Raji (cell line): ENCODE data around the gene HVCN1.

Experiments
- POLR2A ChIP-seq: IDR thresholded peaks from 2 replicates; pipeline ENCODE4 v1.6.1; 2011; ENCODE audit warnings: low read depth, low read length, control low read depth; ENCODE audit not compliant: insufficient read depth

HVCN1 gene, protein sequence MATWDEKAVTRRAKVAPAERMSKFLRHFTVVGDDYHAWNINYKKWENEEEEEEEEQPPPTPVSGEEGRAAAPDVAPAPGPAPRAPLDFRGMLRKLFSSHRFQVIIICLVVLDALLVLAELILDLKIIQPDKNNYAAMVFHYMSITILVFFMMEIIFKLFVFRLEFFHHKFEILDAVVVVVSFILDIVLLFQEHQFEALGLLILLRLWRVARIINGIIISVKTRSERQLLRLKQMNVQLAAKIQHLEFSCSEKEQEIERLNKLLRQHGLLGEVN

DNA sequence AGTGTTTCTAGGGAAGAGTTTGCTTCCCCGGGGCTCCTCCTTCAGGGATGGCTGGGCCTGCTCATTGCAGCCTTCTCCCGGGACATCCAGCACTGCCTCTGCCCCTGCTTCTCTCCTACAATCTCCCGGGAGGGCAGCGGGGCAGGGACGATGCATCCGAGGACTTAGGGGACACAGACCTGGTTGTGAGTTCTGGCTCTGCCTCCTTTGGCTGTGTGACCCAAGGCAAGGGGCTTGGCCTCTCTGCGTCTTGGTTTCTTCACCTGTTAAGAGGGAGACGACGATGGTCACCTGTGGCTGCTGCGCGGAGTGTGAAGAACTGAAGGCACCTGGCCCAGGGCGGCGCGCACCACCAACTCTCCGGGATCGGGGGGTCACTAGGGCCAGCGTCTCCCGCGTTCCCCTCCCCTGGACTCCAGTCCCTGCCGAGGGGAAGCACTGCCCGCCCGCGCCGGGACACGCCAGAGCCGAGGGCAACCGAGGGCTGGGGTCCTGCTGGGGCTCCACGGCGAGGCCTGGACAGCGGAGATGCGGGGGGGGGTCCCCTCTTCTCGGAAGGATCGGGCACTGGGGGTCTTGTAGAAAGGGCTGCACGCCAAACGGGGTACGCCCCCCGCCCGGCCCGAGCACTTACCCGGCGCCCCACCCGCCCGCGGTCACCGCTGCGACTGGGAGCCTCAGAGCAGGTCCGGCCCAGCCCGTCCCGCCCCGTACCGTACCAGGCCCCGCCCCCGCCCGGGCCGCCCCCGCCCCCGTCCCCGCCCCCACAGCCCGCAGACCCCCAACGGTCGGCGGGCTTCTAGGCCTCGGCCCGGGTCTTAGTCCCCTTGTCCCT is at the start of gene HVCN1:
Gene HVCN1 (minus strand): TSS at position 670 of the 835 bp plus-strand sequence. CDS start 5,870 bp downstream, outside the sequence.
- TF ChIP-seq POLR2A, result no peak

DNA sequence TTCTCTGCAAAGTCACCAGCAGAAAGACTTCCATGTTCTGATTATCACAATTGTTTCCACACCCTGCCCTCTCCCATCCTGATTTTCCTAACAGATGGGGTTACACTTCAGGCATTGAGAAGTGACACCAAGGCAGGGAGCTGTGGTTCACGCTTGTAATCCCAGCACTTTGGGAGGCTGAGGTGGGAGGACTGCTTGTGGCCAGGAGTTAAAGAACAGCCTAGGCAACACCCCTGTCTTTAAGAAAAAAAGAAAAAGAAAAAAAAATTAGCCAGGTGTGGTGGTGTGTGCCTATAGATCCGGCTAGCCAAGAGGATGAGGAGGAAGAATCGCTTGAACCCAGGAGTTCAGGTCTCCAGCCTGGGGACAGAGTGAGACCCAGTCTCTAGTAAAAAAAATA is 48.6 kb upstream of the HVCN1 start:
- no peak for TF ChIP-seq POLR2A

DNA sequence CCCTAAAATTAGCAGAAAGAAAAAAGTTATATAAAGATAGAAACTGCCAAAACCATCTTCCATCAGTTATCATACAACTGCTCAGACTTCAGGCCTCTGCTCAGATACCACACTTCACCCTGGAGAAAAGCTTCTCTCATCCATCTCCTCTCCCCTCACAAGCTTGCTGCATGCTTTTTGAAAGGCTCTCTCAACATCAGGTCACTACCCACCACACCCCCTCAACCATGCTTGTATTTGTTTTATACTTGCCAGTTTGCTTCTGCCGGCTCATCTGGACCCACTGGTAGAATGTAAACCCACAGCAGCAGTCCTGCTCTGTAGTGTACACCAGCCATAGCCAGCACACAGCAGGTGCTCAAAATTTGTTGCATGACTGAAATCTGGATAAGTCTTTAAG is 45.0 kb upstream of the HVCN1 start:
- no peak for TF ChIP-seq POLR2A

DNA sequence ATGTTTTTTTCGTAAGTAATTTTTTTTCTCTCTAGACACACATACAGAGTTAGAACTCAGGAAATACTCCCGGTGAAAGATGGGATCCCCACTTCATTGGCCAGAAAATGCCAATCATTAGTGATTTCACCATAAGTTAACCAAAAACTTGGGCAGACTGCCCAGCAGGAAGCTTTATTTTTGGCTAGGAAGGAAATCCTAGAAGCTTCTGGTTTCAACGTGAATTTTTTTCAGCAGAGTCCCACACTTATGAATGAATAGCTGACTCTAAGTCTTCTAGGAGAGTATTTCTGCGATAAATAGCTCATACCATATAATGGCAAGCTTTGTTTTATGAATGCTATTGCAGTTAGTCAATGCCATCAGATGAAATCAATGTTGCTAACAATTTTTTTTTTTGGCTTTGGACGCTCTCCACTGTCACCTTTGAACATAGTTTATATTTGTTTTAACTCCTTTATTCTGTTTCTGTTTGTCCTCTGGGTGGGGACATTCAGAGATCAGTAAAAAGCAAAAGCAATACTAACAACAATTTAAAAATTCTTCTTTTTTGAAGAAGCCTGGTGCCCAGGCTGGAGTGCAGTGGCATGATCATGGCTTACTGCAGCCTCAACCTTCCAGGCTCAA is 44.3 kb upstream of the HVCN1 start:
- TF ChIP-seq POLR2A, result no peak

DNA sequence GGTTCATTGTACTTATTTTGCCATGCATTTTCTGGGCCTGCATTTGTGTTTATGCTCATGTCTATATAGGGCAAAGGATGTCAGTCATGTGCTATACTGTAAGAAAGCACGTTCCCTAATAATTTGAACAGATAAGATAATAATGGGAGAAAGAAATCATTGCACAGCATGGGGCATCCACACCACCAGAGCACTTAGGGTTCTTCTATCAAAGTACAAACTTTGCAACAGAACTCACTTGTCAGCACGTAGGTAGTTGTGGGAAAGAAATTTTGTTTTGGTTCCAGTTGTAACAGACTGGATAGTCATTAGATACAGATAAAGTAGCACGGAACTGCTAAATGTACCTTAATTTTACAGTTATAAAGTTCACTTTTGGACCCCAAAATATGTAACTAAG is 43.7 kb upstream of the HVCN1 start:
- TF ChIP-seq POLR2A, result no peak

DNA sequence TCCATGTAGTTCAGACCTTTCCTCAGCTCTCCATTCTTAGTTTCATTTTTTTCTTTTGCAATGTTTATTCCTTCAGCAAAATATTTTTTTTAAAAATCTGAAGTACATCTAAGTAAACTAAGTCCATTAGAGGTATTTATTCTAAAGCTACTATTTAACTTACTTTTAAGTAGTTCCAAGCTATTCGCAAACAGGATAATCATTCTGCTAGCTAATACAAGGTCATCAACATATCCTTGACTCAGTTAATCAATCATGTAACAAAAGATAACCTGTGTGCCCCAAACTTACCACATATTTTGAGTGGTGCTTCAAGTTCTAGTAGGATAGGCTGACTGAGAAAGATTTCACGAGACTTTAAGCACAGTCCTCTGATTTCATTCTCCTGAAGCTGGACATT is 42.6 kb upstream of the HVCN1 start:
- no peak for TF ChIP-seq POLR2A

DNA sequence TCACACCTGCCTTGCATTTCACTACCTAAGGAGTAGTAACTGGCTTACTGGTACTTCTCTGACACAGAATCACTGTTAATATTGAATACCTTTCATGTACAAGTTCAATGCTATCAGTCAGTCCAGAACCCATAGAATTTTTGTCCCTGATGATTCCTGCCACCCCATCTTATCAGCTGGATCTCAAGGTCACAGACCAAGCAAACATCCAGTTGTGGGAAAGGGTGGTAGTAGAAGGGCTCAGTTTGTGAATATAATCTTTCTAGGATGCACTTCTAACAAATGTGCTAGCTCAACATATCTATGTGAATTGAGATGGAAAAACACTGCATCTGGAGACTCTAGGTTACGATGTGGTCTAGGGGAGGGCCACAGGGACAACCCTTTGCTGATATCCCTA is 39.7 kb upstream of the HVCN1 start:
- TF ChIP-seq POLR2A, result no peak

DNA sequence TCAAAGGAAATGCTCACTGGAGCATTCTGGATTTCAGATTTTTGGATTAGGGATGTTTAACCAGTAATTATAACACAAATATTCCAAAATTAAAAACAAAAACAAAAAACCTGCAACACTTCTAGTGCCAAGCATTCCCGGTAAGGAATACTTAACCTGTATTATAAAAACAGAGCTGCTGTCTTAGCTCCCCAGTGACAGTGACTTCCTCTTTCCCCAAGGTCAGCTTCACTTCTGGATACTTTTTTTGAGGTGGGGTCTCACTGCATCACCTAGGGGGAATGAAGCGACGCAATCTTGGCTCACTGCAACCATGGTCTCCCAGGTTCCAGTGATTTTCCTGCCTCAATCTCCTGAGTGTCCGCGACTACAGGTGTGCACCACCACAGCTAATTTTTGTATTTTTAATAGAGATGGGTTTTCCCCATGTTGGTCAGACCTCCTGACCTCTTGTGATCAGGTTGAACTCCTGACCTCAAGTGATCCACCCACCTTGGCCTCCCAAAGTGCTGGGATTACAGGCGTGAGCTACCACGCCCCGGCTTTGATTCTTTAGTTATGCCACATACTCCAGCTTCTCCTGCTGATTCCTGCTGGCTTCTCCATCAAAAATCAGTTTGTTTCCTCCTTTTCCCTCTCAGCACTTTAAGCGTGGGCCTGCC is 37.9 kb upstream of the HVCN1 start:
- TF ChIP-seq POLR2A, result no peak

DNA sequence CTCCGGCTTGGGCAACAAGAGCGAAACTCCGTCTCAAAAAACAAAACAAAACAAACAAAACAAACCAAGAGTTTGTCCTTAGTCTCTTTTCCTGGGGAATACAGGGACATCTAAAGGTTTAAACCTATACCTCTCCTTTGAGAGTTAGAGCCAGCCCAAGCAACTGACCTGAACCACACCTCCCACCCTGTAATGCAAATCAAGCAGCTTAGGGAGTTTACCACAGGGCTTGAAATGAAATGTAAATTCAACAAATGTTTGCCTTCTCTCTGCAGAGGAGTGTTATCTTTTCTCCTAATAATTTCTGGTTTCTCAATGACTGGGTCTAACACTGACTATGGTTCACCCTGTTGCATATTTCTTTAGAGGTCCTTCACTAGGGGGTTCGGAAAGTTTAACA is 37.1 kb upstream of the HVCN1 start:
- TF ChIP-seq POLR2A, result no peak

DNA sequence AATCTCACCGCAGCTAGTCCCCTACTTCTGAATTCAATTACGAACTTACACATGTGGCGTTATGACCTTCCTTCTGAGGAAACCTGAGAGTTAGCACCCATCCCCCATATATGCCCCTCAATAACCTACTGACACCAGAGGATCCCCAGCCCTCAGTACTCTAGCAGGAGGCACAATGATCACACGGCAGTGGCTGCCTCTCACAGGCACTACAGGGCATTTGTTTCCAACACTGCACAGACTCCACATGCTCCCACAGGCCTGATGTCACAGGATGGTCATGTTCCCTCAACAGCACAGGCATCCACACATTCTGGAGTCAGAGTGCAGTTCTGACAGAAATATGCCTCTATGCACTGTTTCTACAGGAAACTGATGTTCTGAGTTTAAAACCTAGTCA is 36.4 kb upstream of the HVCN1 start:
- no peak for TF ChIP-seq POLR2A

DNA sequence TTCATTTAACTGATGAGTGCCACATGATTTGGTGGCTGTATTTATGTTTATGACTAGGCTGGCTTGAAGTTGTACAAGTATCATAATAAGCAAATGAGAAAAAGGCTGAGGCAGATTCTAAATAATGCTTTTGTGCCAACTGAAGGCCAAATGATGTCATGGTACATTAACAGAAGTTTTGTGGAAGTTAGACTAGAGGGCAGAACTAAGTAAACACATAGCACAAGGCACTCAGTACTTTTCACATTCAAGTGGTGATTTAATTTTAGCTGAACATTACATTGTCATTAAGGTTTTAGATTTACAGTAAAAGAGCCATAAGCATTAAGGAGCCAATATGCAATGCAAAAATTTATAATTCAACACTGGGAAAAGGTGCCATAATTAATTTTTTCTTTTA is 32.7 kb upstream of the HVCN1 start:
- TF ChIP-seq POLR2A, result no peak

DNA sequence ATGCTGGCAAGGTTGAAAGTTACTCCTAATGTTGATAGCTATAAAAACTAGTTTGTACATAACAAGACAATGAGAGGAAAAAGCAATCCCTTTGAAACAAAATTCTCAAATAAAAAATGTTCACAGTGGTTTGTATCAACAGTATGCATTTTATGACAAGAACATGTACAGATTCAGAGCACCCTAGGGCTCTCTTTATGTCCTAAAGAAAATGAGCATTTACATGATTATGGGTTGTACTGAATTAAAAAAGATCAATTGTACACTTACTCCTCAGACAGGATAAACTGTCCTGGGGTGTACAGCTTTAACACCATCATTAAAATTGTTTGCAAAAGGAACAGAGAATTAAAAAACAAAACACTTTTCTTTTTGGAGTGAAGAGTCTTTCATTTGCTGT is 31.6 kb upstream of the HVCN1 start:
- TF ChIP-seq POLR2A, result no peak

DNA sequence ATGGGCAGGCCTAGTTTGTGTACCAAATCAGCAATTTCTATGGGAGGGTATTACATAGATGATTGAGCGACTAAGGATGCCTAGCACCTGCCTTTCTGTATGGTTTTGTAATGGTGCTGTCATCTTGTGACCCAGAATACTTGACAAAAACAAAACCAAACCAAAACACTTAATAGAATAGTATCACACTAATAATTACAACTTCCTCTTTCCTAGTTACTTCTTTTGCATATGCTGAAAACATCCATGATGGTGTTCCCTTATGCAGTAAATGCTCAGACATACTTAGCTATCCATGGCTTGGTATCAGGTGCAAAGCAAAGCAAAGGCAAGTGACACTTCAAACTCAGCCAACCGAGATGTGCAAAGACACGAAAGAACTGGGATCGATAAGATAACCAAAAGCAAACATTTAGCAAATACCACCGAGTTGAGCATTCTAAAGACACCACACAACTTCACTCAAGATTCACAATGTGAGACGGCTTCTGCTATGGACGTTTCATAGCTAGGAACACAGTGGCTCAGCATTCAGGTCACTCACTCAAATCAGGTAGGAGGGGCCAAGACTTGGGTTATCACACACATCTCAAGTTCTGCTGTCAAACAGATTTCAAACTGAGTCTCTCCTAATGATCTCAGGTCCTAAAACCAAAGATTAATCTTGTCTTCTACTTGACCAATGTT is 29.4 kb upstream of the HVCN1 start:
- TF ChIP-seq POLR2A, result no peak

DNA sequence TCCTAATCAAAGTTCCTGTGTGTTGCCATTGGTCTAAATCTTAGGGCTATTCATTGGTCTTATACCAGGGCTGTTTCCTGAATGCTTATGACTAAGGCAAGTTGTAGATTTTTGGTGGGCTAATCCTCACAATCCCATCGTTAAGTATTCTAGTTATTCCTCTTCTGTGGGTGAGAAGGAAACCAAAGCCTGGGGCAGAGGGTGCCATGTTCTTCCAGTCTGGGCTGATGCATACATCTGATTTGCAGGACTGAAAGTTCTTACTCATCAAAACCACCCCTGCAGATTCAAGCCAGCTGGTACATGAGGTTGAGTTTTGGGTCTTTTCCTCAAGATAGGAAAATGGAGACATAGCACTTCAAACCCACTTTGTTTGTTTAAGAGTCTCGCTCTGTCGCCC is 28.1 kb upstream of the HVCN1 start:
- TF ChIP-seq POLR2A, result no peak

DNA sequence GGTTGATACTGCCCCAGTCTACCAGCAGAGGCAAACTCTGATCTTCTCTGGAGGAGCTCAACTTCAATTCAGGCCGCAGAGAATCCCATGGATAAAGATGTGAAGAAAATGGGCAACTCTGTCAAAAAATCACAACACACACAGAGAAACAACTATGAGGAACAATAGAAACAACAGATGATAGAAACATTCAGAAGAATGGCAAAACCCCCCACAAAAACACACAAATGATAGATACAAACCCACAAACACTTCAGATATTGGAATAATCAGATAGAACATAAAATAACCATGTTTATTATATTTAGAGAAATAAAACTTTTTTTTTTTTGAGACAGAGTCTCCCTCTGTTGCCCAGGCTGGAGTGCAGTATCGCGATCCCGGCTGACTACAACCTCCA is 20.0 kb upstream of the HVCN1 start:
- TF ChIP-seq POLR2A, result no peak
